NCI-H2107 treated with DMSO at 0.1 percent for 48 hours (cell line): Measurements from ENCODE around the gene VAC14.

Experiments
- DNase-seq: peaks from one replicate; lab custom pipeline; 2025; ENCODE audit not compliant: unreplicated experiment; lab: John Stamatoyannopoulos, UW

VAC14 gene

DNA sequence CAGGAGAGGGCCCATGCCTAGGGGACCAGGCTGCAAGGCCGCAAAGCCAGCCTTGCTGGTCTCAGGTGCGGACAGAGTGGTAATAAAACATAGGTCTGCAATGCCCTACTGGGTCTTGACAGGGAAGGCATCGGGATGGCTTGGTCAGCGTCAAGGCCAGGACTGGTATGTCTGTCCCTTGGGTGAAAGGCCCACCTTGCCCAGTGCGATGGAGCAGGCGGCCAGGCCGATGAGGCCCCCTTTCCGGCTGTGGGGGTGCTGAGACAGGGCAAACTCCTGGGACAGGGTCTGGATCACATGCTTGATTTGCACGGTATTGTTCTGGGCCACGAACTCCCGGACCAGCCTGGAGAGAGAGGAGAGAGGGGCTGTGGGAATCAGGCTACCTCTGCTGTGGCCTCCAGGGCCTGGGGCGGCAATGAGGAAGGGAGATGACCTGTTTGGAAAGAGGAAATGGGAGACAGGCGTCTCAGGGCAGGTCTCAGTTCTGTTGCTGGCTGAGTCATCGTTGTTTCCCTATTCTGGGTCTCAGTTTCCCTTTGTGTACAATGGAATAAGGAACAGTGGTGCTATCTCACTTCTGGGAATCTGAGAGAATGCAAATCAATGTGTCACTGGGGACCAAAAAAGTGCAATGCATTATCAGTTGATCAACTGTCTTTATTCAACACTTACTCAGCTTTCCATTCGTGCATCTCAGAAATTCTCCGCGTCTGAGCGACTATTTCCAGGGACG lies 14.8 kb downstream of the VAC14 start:
- DNase-seq: no peak

DNA sequence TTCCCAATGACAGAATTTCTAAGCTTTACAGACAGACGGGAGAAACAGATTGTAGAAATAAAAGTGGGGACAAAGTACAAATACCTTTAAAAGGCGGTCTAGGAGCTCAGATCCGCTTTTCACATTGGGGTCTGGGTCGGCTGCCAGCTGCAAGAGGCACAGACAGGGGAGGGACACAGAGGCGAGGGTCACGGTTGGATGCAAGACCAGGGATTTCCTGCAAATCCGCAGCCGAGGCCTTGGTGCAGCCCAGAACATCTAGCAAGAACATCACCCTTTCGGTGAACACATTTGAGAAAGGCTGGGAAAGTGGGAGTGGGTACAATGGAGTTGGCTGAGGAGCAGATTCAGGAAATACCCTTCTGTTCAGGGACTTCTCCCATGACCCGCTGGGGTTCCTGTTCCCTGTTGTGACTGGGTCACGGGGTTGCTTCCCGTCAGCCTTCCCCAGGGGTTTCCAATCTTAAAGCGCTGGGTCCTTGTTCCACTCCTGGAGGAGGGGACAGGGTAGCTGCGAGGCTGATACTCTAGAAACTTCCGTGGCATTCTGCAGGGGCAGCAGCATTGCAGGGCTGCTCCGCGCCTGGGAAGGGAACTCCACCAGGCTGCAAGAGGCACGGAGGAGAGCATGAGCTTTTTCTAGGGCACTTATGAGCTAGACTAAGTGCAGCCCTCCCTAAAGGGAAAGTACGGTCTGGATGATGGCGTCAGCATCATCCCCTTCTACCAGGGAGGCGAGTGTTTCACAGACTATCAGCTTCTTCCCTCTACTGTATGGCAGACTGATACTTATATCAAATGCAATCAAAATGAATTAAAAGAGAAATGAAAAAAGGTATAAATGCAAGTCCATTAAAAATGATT lies 16.0 kb downstream of the VAC14 start:
- no peak for DNase-seq

DNA sequence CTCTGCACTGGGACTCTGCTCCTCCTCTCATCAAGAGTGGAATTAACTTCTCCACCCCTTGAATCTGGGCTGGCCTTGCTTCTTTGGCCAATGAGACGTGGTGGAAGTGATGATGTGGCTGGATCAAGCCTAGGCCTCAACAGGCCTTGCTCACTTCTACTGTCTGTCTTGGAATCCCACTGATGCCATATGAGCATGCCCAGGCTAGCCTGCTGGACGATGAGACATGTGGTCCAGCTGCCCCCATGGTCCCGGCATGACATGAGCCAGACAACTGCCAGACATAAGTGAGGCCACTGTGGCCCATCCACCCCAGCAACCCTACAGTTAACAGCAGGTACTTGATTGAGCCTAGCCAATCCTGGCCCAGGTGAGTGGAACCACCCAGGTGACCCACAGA lies 18.7 kb downstream of the VAC14 start:
- no peak for DNase-seq

DNA sequence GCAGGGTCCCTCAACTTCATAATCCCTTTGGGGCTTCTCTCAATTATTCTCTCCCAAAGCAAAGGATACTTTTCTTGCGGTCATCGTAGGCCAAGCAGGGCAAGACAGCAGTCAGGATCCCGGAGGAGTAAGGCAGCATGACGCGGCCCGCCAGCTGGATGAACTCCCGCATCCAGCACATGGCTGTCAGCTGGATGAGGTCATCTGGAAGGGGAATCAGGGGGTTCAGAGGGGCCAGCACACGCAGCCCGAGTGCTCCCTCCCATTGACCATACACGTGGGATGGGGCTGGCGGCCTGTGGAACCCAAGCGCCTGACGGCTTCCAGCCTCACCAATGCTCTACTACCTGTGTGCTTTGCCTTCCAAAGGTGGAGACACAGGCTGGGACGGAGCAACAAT lies 19.2 kb downstream of the VAC14 start:
- DNase-seq: no peak

DNA sequence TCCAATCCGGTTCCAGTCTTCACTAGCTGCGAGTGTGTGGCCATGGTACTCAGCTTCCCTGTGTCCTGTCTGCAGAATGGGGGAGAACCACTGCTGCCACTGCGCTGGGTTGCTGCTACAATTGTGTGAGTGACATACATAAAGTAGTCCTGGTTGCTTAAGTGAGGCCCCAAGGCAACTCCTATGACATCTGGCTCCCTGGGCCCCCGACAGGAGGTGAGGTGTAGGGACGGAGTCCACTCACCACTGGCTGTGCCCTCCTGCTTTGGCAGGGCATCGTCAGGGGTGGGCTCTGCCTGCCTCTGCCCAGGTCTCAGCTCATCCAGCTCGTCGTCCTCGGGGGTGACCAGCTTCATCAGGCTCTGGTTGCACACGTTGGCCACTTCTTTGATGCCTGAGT lies 20.4 kb downstream of the VAC14 start:
- no peak for DNase-seq

DNA sequence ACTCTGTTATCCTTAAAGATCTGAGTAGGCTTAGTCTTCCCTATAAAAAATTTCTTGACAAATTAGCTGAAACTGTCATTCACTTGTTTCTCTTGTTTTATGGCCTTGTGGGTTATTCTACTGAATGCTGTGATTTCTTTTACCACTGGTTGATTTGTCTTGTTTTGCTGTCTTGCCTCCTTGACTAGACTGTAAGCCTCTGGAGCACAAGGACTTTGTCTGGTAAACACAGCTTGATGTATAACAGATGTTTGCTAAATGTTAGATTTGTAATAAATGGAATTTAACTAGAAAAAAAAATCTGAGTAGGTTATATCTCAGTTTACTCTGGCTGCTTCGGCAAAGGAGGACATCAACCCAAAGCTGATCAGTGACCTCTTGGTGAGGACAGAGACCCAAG lies 21.6 kb downstream of the VAC14 start:
- DNase-seq: no peak

DNA sequence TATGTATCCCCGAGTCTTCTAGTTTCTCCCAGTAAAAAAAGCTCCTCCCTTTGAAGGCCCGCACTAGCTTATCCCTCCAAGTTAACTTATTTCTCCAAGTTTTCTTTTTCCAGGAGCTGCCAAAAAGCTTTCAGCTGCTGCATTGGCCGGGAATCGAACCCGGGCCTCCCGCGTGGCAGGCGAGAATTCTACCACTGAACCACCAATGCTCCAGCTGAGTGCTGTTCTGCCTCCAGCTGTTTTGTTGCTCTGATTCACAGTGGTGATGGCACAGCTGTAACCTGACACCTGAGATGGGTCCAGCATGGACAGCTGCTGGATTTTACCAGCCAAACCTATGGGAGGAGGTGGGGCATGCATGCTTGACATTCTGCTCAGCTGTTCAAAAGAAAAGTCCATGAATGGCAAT lies 22.1 kb downstream of the VAC14 start:
- no peak for DNase-seq

DNA sequence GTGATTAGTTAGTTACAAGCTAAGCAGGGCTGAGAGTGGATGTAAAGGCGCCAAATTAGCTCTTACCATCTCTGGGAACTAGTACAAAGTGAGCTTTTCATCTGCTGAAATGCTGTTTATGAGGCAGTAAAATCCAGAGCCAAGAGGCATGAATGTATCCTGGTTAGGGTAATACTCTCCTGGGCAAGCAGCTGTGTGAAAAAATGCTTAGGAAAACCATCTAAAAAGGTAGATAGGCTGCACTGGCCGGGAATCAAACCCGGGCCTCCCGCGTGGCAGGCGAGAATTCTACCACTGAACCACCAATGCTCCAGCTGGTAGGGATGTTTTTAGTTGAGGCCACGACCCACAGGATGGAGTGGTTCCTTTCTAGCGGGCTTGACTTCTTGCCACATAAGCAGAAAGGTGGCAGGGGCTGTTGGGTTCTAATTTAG lies 23.0 kb downstream of the VAC14 start:
- DNase-seq: no peak

DNA sequence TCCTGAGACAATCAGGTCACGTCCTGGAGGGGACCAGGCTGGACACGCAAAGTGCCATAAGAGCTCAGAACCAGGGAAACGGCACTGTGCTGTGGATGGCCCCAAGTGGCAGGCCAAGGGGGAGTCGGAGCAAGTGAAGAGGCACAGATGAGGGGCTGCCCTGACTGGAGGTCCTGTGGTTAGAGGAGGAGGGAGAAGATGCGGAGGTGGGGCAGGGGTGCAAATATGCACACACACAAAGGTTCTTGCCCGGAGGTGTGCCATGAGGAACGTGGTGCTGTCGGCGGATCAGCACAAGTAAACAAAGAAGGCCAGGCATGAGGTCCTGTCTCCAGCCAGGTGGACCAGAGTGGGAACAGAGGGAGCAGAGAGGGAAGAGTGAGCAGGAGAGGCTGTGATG lies 23.5 kb downstream of the VAC14 start:
- DNase-seq: no peak

DNA sequence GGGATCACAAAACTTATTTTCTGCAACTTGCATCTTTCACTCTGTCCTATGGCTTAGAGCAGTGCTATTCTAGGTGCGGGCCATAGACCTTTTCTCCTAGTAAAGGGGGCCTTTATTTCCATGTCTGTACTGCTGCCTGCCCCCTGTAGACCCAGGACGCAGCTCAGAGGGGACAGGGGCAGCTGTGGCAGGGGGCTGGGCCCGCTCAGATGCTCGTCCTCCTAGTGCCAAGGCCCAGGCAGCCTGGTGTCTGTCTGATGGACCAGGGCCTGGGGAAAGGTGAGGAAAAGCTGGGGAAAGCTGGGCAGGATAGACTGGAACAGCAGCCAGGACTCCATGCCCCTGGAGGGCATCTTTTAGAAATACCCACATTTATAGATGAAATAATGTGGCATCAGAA lies 25.6 kb downstream of the VAC14 start:
- DNase-seq: no peak

DNA sequence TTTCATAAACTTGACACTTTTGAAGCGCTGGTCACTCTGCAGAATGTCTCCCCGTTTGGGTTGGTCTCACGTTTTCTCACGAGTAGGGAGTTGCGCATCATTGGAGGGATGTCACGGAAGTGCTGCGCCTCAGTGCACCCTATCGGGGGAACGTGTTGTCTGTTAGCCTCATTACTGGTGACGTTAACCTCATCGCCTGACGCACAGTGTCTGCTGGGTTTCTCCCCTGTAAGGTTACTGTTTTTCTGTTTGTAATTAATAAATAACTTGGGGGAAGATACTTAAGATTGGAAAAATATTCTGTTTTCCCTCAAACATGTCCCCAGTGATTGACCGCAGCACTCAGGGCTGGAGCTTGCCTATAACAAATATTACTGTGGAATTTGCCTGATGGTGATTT lies 26.7 kb downstream of the VAC14 start:
- no peak for DNase-seq

DNA sequence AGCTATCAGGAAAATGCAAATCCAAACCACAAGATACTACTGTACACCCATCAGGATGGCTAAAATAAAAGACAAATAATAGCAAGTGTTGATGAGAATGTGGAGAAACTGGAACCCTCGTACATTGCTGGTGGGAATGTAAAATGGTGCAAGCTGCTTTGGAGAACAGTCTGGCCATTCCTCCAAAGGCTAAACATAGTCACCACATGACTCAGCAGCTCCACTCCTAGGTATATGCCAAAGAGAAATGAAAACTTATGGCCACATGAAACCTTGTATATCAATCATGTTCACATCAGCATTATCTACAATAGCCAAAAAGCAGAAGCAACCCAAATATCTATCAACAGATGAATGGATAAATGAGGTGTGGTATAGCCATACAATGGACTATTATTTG lies 28.5 kb downstream of the VAC14 start:
- no peak for DNase-seq

DNA sequence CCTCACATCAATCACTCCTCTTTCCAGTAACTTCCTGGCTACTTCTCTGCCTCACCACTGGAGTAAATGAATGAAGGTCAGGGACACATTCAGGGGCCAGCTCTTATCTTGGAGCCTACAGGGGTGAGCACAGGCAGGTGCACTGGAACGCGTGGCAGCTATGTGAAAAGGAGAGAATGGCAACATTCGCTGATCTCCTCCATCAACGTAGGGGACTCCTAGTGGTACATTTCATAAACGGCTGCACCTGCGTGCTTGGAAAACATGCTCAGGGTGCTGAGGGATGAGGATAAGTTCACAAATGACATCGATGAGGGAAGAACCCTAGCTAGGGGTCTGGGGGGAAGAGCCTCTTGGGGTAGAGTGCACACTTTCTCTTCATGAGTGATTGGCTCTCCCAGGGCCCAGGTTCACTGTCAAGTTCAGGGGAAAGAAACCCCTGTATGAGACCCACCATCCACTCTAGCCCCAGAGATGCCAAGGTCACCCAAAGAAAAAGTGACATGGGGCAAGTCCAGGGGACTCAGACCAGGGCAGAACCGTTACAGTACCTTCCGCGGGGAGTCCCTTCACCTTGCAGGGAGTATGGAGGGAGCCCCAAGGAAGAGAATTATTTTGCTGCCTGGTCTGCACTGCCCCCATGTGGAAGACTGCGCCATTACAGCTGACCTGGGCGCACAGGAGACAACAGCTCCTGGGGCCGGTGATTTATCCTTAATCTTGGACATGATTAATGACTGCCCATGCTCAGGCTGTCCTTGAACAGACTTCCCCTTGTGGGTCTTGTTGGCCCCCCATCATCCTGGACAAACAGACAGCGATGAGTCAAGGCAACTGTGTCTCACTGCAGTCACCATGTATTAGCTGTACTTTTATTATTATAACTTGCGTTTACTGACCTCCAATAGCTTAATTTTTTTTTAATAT lies 30.1 kb downstream of the VAC14 start:
- DNase-seq: no peak

DNA sequence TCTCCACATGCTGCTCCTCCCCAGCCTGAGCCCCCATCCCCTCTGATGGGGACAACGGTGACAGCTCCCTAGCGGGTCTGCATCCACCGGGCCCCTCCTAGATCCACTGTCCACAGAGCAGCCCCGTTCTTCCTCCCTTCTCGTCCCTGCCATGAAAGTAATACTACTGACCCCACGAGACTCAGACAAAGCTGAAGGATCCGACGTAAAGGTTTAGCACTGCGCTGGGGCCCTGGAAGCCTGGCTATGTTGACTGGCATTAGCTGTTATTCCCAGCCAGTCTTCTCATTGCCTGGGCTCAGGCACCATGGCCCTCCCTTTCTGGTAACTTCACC lies 30.7 kb downstream of the VAC14 start:
- DNase-seq: no peak

DNA sequence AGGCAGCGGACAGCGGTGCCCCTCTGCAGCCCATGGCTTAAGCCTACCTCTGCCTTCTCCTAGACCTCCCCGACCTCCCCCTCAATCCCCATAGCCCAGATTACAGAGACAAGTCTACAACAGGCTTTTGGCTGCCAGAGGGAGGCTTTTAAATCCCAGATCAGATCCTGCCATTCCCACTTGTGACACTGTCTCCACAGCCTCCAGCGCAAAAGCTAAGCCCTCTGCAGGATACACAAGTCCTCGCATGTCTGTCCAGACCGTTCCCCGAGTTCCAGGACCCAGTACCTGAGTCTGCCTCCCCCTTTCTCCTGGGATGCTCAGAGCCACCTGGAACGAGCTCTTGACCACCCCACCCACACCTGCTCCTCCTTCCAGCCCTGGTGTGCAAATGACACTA lies 31.2 kb downstream of the VAC14 start:
- no peak for DNase-seq

DNA sequence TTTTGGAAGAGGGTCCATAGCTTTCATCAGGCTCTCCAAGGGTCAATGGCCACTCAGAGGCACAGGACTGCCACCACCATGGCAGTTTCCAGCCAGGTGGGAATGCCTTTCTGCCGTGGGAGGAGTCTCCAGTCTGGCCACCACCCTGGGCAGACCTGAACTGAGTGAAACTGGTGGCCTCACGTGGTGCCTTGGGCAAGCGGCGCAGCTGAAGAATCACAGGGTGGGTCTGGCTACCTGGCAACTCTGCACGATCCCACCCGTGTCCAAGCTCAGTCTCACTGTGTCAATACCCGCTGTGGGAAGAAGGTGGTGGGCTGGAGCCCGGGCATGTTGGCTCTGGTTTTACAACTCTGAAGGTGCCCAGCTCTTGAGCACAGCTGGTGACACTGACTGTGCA lies 31.8 kb downstream of the VAC14 start:
- DNase-seq: no peak

DNA sequence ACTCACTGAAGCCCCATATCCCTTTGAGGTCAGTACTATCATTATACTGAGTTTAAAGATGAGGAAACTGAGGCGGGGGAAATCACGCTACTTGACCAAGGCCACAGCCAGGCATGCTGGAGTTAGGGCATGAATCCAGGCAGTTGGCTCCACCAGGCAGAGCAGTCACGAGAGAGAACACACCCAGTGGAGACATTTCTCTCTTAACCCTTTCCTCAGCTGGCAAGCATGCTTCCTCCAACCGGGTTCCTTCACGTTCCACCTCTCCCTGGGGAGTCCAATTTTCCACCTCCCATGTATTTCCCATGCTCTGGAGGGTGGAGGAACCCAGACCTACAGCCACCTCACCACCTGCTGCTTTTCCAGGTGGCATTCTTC lies 32.8 kb downstream of the VAC14 start:
- DNase-seq: no peak

DNA sequence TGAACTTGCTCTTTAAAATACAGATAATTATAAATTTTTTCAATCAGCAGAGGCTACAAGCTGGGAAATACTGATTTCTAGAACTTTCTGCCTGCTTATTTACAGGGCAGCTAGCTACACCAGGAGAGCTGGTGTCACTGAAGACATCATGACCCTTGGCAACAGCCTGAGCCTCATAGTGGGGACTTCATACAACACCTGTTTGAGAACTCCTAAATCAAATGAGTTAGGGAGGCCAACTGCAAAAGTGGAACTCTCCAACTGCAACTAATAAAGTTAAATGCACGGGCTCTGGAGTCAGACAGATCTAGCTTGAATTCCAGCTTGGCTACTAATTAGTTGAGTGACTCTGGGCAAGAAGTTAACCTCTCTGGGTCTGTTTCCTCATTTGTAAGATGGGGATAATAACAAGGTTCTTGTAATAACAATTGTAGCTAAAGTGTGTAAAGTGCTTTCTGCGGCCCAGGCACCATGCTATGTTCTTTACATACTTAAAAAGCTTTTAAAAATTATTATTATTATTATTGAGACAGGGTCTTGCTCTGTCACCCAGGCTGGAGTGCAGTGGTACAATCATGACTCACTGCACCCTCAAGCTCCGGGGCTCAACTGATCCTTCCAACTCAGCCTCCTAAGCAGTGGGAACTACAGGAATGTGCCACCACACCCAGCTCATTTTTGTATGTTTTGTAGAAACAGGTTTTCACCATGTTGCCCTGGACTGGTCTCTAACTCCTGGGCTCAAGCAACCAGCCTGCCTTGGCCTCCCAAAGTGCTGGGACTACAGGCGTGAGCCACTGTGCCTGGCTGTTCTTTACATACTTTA lies 33.4 kb downstream of the VAC14 start:
- no peak for DNase-seq

DNA sequence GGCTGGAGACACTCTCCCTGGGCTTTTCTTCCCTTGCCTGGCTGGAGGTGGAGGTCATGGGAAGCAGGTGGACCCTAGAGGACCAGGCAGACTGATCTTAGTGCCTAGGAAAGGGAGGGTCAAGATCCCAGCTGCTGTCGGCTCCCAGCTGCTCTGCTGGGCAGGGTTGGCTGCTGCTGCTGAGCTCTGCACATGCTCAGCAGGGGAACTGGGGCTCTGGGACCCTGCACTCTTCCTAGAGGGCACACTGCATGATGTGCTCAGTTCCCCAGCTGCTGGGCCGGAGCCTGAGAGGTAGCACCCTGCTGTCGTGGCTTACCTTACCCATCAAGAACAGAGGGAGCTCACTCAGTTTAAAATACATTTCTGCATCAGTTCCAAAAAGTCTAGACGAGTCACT lies 34.3 kb downstream of the VAC14 start:
- DNase-seq: no peak

DNA sequence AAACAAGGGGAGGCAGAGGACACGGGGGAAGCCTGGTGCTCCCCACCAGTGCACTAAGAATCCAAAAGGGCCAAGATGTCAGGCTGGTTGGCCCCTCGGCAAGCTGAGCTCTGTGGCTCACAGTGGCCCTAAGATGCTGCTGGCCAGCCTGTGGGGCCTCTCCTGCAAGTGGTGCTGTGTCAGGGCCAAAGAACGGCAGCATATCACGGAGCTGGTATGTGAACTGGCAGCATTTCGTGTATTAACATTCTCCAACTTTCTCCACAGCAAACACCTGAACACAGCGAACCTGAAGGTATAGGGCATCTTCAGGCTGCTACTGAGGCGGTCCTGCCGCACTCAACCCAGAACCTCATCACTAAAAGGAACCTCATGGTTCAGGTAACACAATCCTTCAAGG lies 34.8 kb downstream of the VAC14 start:
- no peak for DNase-seq

DNA sequence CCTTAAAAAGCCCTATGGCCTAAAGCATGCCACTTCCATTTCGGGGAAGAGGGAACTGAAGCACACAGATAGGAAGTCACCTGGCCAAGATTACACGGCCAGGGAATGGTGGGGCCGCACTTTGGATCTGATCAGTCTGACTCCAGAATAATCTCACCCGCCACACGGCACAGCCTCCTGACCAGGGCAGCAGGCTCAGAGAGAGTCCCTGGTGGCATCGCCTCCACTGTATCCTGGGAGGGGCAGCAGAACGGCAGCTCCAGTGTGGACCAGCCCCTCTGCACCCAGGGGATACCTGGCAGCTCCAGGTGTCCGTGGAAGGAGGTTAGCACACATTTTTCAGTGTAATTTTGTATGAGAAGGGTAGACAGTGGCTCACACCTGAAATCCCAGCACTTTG lies 35.5 kb downstream of the VAC14 start:
- no peak for DNase-seq
